ENCODE measurements around the gene PPBP.
"Not testable (repeated sequence)": the region's sequence is repeated elsewhere in the genome, so short reads cannot be mapped to it uniquely, and the experiment has no call there.

The PPBP gene

DNA sequence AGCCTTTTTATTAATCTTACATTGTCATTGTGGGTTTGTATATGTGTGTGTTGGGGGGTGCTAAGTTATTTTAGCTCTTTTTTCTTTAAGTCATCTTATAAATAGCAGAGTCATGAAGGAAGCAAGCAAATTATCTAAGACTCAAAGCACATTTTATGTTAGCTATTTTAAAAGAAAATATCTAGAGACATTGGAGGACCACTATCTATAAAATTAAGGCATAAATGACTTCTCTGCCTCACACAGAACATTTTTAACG, 3.7 kb upstream of the PPBP start:
- DNase-seq = no peak

DNA sequence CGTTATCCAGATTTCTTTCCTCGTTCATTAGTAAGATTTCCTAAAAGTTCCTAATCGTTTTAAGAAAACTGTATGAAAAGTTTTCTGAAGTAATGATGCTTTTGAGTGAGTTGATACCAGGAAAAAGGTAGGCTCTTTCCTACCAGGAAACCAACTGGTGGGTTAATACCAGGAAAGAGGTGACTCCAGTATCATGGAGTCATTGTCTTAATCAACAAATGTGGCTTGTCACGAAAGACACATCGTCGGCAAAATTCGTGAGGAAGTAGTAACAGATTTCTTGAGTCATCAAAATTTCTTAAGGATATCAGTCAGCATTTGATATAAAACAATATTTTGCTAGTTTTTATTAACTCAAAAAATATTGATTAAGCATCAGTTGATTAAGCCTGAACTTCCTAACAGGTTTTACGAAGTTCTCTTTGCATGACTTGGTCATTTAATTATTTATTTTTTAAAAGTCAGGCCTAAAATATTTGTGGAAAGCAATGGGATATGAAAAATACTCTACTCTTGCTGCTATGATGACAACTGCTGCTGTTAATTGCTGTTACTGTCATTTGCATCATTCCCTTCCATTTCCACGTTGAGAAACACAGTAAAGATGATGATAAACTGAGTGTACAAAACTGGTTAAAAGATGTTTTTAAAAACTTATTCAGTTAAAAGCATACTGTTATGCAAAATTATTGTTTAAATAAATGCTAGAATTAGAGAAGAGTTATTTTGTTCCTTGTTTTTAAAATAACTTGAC, 3.2 kb upstream of the PPBP start:
- no peak for DNase-seq

DNA sequence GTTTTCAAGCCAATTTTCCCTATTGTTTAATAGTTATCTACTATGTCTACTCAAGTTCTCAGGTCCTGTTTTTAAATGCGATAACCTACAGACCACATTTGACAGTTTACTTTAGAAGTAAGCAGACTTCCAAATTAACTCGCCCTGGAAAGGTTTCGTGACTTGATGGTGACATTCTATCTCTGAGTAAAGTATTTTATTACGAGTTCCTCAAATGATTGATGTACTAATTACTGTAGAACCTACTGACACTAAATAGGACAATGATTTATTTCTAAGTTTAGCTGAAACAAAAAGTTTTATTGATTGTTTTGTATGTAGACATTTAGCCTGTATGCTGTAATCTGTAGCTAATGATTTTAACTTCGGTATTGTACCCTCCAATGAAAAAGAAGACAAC, 1.9 kb upstream of the PPBP start:
- DNase-seq = no peak

- DNase-seq = no peak
Measured at GRCh38 chr4:73989031-73989430, 1.0 kb upstream of the PPBP start.

DNA sequence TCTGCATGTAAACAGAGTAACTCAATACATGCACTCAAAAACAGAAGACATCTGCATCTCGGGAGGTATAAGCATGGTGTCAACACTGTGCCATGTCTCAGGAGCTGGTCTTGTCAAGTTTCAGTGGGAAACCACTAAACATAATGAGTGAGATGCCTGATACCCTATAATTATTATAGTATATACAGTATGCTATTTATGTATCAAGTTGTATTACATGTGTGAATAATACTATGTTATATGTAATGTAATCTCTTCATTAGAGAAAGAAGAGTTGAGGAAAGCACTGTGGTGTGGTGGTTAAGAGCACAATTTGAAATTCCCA, 2.5 kb downstream of the PPBP start:
- no peak for DNase-seq

- no peak for DNase-seq
Measured at GRCh38 chr4:73984736-73985527, 3.1 kb downstream of the PPBP start.

GRCh38 chr4:73981175-73981574, 6.8 kb downstream of the PPBP start:
- DNase-seq = not testable (repeated sequence)

DNA sequence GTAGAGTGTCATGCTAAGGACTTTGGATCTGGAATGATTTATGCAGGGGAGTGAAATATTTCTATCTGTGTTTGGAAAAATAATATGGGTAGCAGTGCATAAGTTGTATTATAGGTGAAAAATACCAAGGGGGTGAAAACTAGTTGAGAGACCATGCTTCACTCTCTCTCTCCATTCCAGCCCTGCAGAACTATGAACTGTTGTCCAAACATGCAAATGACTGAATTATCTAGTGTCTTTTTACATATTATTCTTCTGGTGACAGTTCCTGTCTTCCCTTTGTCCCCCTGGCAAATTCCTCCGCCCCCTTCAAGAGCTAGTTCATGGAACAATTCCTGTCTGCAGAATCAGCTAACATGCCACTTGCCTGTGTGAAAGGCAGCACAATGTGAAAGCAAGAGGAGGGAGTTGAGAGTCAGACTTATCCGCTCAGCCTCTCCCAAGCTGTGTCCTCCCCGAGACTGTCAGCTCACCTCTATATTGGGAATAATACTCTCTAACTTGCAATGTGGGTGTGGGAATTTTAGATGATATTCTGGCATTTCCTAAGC, 8.5 kb downstream of the PPBP start:
- DNase-seq = no peak

GRCh38 chr4:73978886-73979285, 9.1 kb downstream of the PPBP start:
- DNase-seq = no peak

- DNase-seq = no peak
Measured at GRCh38 chr4:73976716-73977115, 11.3 kb downstream of the PPBP start.

- no peak for DNase-seq
Measured at GRCh38 chr4:73976217-73976616, 11.8 kb downstream of the PPBP start.

DNA sequence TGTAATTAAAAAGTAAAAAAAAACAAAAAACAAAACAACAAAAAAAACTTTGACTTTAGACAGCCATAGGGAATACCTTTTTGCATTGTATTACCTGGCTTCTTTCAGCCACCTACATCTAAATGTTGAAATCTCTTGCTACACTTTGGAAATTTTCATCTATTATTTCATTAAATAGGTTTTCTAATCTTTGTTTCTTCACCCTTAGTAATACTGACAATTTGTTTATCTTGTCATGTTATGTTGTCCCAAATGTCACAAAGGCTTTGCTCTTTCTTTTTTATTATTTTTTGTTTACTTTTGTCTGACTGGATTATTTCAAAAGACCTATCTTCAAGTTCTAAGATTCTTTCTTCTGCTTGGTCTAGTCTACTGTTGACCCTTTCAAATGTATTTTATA, 13.6 kb downstream of the PPBP start:
- DNase-seq = no peak

DNA sequence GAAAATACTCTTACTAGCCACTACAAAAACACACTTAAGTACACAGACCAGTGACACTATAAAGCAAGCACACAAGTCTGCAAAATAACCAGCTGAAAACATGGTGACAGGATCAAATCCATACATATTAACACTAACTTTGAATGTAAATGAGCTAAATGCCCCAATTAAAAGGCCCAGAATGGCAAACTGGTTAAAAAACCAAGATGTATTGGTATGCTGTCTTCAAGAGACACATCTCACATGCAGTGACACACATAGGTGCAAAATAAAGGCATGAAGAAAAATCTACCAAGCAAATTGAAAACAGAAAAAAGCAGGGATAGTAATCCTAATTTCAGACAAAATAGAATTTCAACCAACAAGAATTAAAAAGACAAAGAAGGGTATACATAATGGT, 17.0 kb downstream of the PPBP start:
- DNase-seq = no peak

DNA sequence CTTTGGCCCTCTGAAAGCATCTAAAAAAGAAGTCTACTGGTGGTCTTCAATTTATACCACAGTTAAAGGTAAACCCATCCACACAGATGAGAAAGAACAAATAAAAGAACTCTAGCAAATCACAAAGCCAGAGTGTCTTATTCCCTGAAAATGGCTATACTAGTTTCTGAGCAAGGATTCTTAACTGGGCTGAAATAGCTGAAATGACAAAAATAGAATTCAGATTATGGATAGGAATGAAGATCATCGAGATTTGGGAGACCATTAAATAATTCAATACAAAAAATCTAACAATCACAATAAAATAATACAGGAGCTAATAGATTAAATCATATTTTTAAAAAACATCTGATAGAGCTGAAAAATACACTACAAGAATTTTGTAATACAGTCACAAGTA, 18.0 kb downstream of the PPBP start:
- no peak for DNase-seq

- DNase-seq = no peak
Measured at GRCh38 chr4:73967866-73968265, 20.1 kb downstream of the PPBP start.

DNA sequence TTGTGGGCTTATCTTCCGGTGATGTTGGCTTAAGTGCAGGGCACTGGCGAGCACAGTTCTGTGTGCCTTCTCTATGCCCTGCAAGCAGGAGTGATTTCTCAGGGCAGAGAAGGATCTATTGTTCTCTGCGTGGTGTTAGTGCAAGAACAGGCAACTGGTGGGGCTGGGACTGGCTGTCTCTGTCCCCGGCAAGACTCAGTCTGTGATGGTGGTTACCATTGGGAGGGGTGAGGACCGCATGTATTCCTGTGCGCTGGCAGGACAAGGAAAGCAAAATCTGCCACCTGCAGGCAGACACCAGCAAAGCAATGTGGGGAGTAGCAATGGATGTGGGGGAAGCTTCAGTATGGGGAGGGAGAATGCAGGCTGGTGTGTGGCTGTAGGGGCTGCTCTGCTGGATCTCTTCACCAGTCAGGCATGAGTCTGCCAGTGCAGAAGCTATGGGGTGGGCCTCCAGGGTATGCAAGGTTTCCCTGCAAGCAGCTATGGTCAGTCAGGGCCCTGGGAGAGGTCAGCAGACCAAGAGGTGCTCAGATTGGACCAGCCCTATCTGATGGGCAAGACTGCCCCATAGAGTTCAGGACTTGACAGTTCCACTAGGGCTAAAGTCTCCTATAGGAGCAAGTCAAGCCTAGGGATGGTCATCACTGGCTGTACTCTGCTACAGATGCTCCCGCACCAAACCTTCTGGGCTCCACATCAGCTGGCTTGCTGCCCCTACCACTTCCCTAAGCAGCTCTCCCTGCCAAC, 23.0 kb downstream of the PPBP start:
- no peak for DNase-seq

- no peak for DNase-seq
Measured at GRCh38 chr4:73962724-73963123, 25.3 kb downstream of the PPBP start.

DNA sequence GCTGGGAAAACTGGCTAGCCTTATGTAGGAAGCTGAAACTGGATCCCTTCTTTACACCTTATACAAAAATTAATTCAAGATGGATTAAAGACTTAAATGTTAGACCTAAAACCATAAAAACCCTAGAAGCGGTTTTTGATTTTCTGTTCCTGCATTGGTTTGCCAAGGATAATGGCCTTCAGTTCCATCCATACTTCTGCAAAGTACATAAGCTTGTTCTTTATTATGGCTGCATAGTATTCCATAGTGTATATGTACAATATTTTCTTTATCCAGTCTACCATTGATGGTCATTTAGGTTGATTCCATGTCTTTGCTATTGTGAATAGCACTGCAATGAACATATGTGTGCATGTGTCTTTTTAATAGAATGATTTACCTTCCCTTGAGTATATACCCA, 28.9 kb downstream of the PPBP start:
- not testable (repeated sequence) for DNase-seq

DNA sequence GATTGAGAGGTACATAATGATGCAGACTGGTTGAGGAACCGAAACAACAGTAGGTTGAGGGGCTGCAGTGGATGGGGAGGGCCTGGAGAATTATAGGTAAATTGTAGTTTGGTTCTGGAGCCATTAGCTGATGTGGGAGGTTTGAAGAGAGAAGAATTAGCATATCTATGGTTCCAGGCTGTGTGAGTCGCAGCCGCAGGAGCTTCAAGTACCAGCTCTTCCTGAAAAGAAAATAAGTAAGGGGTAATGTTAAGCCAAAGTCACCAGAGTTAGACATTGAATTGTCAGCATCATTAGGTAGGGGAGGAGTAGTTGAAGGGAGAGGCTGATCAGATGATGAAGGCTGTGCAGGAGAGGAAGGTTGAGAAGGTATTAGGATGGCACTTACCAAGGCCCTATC, 35.6 kb downstream of the PPBP start:
- no peak for DNase-seq

DNA sequence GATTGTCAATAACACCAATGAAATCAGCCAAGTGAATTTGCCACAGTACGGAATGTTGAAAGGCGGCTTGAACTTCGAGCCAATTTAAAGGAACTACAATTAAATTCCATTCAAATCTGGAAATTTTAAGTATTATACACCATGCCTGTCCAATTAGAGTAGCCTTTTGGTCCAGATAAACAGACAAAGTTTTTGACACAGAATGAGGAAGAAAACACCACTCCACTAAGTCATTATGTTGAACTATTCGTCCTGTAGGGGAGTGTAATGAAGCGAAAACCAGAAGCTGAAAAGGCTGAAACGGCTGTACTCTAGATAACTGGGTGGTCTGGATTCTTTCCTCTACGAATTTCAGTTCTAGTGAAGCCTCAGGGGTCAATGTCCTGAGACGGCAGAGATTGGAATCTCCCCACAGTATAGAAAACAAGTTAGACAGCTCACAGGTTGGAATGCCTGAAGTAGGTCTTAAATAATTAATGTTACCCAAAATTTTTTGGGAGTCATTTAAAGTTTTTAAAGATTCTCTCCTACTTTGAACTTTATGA, 37.5 kb downstream of the PPBP start:
- not testable (repeated sequence) for DNase-seq

GRCh38 chr4:73948990-73949706, 38.8 kb downstream of the PPBP start:
- no peak for DNase-seq

DNA sequence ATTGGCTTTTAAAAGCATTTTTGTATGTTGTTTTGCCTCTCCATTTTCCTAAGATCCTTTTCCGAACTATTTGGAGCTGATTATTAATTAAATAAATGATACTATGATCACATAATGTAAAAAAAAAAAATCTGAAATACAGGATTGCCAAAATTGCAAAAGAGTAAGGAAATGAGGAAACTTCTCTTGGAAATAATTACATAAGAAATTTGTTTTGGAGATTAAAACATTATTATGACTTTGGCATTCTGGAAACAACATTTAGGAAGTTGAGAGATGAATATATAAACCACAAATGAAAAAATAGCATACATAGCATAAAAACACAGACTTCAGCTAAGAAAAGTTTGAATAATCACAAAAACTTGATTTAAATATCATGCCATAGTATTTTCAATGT, 39.7 kb downstream of the PPBP start:
- no peak for DNase-seq
